Activated gamma-delta T cell treated with anti-CD3 and anti-CD28 coated beads, Interleukin-2, amount 50 U/mL, for 16 hours (primary cell): ENCODE data around the gene SNAPC4.
"Not testable (repeated sequence)": the region's sequence is repeated elsewhere in the genome, so short reads cannot be mapped to it uniquely, and the experiment has no call there.

Experiments
- DNase-seq: peaks from one replicate; pipeline ENCODE4 v3.0.0-alpha.2; 2020; ENCODE audit warnings: low read depth

SNAPC4 gene

DNA sequence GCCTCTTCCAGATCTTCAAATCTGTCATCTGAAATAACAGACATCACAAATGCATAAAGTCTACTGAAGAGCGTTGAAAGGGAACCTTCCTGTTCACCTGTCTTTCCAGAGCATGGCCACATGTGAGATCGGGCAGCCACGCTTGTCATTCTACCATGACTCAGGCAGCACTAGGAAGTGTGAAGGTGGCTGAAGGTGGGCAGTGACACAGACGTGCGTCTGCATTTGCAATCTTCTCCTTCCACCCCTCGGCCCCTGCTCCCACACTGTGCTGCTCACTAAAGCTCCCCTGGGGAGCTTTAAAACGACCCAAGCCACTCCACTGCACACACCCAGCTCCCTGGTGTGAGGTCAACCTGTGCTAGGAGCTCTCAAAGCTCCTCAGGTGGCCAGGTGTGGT lies 7.9 kb upstream of the SNAPC4 start:
- DNase-seq = no peak

DNA sequence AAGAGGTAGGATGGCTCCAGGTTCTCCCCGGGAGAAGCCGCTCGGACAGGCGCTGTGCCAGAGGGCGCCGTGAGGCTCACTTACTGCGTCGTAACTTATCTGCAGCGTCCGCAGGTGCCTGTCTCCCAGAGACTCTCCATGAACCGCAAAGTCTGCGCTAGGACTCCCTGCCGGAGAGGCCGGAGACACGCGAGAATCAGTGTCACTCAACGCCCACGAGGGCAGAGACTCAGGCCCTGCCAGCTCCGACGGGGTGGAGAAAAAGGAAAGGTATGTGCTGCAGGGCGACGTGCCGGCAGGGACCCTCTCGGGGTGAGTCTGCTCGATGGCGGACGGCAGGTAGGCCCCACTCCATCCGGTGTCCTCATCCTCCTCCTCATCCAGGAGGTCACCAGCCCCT lies 7.1 kb upstream of the SNAPC4 start:
- not testable (repeated sequence) for DNase-seq

DNA sequence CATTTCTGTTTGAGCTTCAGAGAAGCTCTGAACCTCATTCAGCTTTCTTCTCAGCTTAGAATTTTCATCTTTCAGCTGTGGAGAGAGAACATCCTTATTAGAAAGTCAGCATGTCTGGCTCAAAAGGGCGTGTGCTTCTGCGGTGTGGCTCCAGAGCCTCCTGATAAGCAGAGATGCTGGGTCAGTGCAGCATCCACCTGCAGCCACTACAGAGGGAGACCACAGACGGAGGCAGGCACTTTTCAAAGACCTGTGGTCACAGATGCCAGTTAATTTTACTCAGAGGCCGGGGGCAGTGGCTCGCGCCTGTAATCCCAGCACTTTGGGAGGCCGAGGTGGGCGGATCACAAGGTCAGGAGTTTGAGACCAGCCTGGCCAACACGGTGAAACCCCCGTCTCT lies 5.9 kb upstream of the SNAPC4 start:
- not testable (repeated sequence) for DNase-seq

DNA sequence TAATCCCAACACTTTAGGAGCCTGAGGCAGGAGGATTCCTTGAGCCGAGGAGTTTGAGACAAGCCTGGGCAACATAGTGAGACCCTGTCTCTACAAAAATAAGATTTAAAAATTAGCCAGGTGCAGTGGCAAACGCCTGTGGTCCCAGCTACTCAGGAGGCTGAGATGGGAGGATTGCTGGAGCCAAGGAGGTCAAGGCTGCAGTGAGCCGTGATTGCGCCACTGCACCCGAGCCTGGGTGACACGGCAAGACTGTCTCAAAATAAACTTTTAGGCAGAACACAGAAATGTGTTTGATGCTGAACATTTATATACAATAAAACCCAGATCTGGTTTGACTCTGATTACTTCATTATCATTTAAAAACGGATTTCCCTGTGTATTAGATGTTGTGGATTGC lies 5.5 kb upstream of the SNAPC4 start:
- no peak for DNase-seq

DNA sequence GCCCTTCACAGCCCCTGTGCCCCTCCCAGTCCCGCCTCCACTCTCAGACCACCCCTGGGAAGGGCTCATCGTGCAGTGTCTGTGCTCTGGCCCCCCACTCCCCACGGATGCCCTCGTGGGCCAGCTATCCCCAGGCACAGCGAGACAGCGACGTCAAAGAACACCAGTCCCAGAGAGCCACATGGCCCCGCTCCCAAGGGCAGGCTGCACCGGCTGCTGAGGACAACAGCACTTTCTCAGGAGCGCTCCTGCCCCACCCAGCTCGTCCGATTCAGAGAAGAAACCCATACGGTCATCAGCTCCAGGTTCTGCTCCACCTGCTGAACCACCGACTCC lies 4.8 kb upstream of the SNAPC4 start:
- DNase-seq = no peak

DNA sequence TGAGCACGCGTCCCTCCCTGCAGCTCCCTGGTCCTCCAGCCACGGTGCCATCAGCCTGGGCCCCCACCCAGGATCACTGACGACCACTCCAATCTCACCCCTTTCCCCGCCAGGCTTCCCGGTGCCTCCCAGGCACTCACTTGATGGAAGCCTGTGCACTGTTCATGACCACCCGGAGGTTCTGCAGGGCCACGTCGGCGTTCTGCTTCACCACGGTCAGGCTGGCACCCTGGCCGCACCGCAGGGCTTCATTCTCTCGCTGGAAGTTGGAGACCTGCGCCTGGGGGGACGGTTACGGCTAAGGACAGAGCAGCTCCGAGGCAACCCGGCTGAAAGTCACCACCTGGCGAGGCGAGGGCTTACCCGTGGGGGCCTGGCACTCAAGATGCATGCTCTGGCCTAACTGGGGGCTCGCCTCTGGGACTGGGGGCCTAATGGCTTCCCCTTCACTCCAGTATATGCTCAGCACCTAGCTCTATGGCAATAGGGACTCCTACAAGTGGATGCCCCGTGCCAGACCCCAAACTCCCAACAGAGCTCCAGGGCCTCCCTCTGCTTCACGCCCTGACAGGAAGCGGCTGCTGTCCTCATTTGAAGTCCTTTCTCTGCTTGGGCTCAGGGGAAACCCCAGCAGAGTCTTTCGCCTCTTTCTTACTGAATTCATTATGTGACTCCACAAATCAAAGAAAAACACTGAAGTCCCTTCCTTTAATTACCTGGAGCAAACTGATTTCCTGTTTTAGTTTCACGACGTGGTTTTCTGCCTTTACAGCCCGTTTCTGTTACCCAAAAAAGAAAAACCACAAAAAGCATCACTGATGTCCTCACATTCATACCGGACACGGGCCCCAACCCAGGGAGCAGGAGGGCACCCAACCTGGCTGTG lies 4.2 kb upstream of the SNAPC4 start:
- DNase-seq = no peak

DNA sequence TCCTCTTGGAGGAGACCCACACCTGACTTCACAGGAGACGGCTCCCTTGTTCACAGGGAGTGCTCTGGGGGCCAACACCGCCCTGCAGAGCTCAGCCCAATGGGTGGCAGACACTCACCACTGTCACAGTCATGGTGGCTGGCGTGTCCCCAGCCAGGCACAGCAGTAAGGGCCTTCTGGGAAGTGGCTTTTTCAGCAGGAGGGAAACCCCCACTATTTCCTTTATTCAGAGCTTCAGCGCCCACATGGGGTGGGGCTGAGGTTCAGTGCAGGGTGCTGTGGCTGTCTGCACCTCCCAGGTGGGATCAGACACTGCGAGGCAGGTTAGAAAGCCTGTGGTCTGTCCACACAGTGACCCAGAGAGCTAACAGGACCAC lies 3.6 kb upstream of the SNAPC4 start:
- DNase-seq = peak; percentile 61

DNA sequence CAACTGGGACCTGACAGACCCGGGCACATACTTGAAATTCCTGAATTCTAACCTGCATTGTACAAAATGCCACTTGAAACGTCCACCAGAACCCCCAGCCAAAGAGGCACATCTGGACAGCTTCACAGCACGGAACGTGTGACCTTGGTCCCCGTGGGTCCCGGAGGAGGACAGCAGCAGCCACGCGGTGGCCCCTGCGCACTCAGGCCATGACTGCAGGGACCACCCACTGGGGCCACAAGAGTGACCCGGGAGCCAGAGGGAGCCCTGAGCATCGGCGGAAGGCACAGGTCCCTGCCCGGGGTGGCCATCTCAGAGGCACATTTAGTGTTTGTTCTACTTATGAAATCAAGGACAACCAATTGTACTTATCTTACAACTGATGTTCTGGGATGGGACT lies 2.1 kb upstream of the SNAPC4 start:
- DNase-seq = no peak

DNA sequence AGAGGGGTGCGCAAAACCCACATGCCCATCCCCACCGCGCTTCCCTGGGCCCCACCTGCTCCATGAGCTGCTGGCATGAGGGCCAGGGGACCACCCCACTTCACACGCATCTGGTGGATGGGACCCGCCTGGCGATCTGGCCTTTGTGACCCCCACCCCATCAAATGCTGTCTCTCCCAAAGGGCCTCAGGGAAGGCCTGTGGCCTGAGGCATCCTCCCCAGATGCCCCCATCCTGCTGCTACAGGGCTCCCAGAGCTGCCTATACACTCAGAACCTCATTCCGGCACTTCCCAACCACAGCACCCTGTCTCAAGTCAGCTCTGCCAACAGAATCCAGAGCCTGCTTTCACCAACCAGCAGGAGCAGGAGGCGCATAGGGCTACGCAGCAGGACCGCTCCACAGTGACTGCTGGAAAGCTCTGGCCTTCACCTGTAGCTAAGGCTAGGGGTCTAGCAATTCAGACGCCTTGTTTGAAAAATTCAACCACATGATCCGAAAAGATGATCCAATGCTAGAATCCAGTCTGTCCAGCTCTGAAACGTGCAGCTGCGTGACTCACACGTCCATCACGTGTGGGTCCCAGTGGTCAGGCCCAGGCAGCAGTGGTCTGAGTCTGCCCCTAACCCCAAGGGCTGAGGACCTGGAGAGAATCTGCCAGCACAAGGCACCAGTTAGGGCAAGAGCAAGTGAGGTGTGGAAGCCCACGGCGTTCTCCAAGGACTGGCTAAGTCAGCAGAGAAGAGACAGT lies 1.4 kb upstream of the SNAPC4 start:
- DNase-seq = no peak

DNA sequence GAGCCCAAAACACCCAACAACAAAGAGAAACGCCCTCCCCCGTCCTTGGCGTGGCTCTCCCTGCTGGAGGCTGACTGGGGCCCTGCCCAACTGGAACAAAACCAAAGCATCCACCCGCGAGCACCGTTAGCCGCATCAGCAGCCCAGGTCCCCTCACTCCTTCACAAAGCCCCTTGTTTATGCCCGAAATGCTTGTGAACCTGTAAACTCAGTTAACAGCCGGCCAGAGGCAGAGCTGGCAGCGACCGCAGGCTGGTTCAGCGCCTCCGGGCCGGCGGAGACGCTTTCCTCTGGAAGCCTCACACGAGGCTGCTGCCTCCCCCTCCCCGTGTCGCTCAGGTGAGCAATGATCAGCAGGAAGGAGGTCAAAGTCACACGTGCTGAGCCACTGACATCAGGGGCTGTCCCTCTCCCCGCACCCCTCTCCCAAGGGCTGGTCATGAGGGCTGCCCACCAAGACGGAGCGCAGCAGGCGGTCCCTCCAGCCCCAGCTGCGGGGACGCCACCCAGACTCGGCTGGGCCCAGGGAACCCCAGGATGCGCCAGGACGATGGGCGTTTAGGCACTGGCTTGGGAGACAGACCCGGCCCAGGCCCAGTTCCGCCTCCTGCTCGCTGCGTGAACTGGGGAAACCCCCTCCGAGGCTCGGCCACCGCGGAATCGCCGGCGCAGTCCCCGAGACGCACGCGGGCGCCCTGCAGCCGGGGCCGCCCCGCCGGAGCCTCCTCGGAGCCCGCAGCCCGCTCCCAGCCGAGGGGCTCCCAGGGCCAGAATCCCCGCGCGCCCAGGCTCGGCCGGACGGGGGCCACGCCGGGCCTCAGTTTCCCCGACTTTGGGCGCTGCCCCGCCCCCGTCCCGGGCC lies 563 bp downstream of the SNAPC4 start:
- DNase-seq = no peak

DNA sequence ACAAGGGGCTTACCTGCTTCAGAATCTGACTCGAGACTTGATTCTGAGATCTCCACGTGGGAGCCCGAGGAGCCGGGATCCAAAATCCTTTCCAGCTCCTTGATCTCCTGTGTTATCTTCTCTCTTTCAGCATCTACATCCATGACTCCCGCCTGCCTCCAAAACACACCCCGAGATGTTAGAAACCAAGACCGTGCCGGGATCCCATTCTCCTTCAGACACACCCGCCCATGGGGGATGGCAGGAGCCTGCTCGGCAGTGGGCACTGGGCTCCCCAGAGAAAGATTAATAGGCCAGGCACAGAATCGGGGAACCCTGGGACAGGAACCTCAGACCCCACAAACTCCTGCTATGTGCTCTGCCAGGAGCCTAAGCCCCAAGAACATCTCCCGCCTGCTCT lies 1.7 kb downstream of the SNAPC4 start:
- no peak for DNase-seq

DNA sequence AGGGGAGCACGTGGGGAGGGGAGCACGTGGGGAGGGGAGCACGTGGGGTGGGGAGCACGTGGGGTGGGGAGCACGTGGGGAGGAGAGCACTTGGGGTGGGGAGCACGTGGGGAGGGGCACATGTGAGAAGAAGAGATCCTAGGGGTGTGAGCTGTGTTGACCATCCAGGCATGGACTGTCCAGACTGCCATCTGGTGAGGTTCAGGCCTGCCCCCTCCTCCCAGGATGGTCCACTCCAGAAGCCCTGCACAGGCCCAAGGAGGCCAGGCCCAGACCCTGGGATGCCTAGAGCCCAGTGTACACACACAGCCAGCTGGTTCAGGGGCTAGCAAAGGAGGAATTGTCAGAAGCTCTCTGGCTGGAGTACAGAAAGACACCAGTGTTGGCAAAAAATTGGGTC lies 2.3 kb downstream of the SNAPC4 start:
- DNase-seq = no peak

DNA sequence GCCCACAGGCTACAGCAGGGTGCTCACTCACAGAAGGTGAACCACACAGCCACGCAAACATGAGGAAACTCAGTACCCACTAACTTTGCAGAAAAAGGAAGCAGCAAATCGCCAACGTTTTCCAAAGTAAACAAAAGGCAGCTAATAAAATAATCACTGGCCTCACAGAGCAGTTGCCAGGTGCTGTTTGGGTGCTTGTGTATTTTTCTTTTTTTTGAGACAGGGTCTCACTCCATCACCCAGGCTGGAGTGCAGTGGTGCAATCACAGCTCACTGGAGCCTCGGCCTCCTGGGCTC lies 3.8 kb downstream of the SNAPC4 start:
- DNase-seq = no peak

DNA sequence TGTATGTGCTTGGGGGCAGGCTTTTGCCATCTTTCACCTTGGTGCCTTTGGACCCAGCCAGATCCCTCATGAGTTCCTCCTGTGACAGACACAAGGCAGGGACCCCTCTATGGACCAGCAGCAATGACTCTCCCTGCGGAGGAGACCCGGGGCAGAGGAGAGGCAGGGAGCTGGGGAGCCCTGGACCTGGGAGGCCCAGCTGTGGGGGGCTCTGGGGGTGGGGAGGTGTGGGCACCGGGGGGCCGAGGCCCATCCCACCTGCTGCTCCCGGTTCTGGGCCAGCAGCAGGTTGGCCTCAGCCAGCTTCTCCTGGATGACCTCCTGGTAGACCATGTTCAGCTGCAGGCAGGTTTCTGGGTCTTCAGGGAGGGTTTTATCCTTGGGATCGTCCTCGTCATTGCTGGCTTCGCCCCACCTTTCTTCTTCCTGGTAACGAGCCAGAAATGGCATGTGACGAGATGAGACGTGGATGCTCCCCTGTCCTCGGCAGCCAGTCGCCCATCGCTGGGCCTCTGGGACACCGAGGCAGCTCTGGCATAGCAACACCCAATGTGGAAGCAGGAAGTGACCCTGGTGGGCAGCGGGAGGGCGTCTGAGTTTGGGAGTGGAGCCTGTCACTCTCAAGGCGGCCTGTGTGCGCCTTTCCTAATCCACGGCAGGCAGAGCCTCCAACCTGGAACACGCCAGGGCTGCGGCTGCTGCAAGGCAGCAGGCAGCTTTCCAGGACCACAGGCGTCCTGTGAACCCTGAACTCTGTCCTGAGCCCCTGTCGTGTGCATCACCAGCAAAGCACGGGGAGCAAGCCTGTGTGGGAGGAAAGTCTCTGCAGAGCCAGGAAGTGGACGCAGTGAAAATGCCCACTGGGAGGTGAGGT lies 4.4 kb downstream of the SNAPC4 start:
- DNase-seq = no peak

DNA sequence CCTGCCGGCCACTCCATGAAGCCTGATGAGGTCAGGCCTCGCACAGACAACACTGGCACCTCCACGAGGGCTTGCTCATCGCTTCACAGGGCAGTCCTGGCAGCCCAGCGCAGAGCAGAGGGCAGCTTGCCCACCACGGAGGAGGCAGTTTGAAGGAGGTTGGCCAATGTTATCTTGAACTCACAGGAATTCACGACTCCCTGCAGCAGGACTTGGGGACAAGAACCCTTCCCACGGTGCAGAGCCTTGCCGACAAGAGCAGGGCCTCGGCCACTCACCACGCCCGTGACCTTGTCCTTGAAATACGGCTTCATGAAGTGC lies 5.0 kb downstream of the SNAPC4 start:
- DNase-seq = no peak

DNA sequence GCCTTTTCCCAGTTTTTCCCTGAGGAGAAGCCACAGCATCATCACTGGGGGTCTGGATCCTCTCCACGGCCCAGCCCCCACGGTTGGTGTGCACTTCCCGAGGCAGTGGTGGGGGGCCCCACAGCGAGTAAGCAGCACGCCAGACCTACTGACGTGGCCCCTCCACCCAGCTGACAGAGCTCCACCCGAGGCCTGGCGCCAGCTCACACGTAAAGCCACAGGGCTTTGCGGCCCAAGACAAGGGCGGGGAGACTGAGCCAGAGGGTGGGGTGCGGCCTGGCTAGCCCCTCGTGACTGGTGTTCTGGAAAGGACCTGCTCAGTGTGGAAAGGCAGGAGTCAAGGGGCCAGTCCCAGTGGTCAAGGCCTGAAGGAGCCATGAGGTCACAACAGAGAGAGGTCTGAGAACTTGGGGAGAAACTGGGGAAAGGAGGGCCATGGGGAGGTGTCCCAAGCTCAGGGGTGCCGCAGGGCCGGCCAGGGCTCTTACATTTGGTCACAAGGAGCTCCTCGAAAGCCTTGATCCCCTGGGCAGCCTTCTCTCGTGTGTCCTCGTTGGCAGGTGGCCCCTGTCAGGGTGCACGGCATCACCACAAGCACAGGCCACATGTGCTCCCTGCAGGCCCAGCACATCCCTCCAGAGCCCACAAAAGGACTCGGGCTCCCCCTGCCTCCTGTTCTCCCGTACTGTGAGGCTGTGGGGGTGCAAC lies 5.5 kb downstream of the SNAPC4 start:
- DNase-seq = no peak

DNA sequence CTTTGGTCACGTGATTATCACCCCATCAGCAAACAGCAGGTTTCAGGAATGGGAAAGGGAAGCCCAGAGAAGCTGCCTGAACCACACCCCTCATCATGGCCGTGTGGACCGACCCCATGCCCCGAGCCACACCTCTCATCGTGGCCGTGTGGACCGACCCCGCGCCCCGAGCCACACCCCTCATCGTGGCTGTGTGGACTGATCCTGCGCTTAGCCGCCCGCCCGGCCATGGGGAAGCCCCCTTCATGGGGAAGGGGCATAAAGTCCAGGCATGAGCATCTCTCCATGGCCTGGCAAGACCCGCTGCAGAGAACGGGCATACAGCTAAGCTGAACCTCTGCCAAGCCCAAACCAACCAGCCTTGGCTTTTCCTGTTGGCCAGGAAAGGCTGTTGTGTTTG lies 6.4 kb downstream of the SNAPC4 start:
- no peak for DNase-seq

DNA sequence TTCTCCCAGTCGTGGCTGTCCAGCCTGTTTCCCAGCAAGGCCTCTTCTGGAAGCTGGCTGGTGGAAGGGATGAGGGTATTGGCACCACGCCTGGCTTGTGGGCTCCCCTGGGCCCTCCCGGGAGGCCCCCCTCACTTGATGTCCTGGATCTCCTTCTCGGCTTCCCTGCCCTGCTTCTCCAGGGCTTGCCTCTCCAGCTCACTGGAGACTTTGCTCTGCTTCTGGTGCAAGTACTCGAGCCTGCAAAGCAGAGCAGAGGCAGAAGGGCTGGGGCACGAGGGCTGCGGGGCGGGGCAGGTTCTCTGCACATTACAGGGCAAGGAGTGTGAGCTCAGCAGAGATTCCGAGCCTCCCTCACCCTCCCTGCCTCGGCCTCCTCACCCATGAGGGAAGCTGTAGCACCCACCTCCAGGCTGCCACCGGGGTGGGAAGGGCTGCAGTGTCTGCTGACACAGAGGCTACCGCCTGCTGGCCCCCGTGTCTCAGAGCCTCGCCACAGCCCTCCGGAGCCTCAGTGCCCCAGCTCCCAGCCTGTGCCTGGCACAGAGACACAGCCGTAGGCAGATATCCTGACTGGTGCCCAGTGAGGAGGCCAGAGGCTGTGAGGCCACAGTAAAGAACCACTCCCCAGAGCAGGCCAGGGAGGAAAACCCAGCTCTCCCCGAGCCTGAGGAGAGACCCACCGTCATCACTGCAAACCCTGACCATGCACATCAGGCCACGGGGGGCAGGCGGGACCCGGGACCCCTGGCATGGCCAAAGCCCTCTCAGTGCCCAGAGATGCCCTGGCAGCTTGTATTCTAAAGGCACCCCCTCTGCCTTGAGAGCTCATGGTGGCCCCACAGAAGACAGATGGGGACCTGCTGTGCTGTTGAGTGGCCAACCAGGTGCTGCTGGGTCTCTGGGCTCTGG lies 7.2 kb downstream of the SNAPC4 start:
- no peak for DNase-seq

DNA sequence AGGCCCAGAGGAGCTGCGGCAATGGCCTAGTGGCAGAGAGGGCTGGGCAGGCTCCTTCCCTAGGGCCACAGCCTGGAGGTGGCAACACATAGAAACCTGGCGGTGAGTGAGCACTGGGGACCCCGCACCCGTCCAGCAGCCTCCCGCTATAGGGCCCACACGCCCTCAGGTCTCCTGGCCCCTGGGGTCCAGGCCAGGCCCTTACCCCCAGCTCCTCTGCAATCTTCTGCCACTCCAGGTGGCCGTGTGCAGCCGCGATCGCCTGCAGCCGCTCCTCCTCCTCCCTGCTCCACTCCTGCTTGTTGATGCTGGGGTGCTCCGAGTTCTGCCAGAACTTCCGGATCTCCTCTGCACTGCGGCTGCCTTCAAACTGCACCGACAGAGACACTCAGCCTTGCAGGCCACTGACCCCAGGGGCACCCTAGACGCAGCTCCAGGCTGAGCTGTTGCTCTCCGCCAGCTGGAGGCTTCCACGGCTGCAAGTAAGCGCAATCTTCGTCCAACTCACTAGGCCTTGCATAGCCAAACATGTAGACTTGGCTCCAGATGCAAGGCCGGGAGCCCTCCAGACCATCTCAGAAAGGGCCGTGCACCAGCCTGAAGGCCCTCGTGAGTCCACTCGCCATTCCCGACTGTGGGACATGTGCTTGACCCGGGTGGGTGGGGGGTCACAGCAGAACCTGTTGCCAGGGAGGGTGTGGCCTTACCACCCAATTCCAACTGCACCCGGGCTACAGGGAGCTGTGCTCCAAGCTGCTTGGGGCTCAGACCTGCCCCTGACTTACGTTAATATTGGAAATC lies 8.0 kb downstream of the SNAPC4 start:
- no peak for DNase-seq

DNA sequence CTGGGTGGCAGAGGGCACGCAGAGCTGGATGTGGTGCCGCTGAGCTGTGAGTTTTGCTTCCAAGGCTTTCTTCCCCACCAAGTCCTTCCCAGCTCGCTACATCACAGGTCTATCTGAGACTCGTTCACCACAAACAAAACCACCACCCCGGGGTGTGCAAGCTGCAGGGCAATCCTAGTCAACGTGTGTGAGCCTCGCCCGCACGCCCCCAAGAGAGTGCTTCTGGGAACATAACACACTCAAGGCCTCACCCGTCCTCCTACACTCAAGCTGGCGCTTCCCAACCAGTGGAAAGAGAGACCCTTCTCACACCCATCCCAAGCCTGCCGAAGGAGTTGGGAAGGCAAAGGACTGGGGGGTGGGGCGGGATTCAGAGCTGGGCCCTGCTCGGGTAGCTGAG lies 10.6 kb downstream of the SNAPC4 start:
- no peak for DNase-seq
